Gastrocnemius medialis (tissue), 4 donors: ENCODE measurements around the gene PRDM5. TPM values are rescaled to one million over a fixed set of nuclear protein-coding genes. Genes with fewer than 3 reads are reported as not detected.

Source experiments
- ATAC-seq, 2 donors: fragments of 150-250 bp; one replicate each; pipeline ENCODE4 v1.9.1; 2016
- DNase-seq, 2 donors: peaks; one replicate each; pipeline ENCODE4 v3.0.0-alpha.2; 2019
- H3K27ac ChIP-seq, 4 donors: fragments of 200-600 bp; sonication (generic); 1 replicate in 1 of 4; 2 replicates in 3 of 4; pipeline ENCODE4 v1.5.1; 2016 to 2018; ENCODE audit warnings: mild to moderate bottlenecking in 2 of 4, moderate library complexity in 1 of 4
- H3K27me3 ChIP-seq, 3 donors: fragments of 200-600 bp; sonication (generic) in 2 of 3; 1 replicate in 1 of 3; 2 replicates in 2 of 3; pipeline versions ENCODE4 v1.5.1 to v1.6.0; 2016 to 2019; ENCODE audit warnings: mild to moderate bottlenecking in 1 of 3, moderate library complexity in 1 of 3
- H3K36me3 ChIP-seq, 2 donors: fragments of 200-600 bp; sonication (generic) in 1 of 2; one replicate each; pipeline ENCODE4 v1.5.1; 2017 to 2018
- H3K4me1 ChIP-seq, 2 donors: fragments of 200-600 bp; sonication (generic) in 1 of 2; one replicate each; pipeline ENCODE4 v1.5.1; 2016 to 2017; ENCODE audit warnings: mild to moderate bottlenecking in 2 of 2
- H3K4me3 ChIP-seq, 4 donors: fragments of 200-600 bp; sonication (generic) in 3 of 4; 1 replicate in 1 of 4; 2 replicates in 3 of 4; pipeline ENCODE4 v1.5.1; 2016 to 2019; ENCODE audit warnings: mild to moderate bottlenecking in 2 of 4
- H3K9me3 ChIP-seq, 3 donors: fragments of 200-600 bp; sonication (generic) in 2 of 3; 1 replicate in 1 of 3; 2 replicates in 2 of 3; pipeline ENCODE4 v1.5.1; 2016 to 2019
- POLR2A ChIP-seq, 2 donors: fragments of 450-650 bp; IDR thresholded peaks; one replicate each; pipeline ENCODE4 v1.6.1; 2017; ENCODE audit warnings: antibody characterized with exemption in 2 of 2, mild to moderate bottlenecking in 2 of 2, moderate library complexity in 2 of 2
- in situ Hi-C, 4 donors: fragments of 200-750 bp; cut with MboI; loops; one replicate each; pipeline versions ENCODE4 v1.15.0 to v1.8.0; 2017; ENCODE audit warnings: low sequenced_read_pairs in 4 of 4
- intact Hi-C: fragments of 100-400 bp; cut with DNase I; formaldehyde crosslinking; loops from one replicate; pipeline ENCODE4 v1.15.1; 2023; ENCODE audit warnings: low total_unique reads
- total RNA-seq, 4 donors: library from RNA; depleted of rRNA; stranded (reverse); fragments of >200 nt; gene quantifications; one replicate each; pipeline versions ENCODE4 v1.1.0 to v1.2.3, GENCODE V29; 2016
- TF ChIP-seq, protein P1 (sequence below), 5 experiments: fragments of 450-650 bp in 3 of 5; fragments of 200-600 bp in 2 of 5; sonication (generic) in 2 of 5; IDR thresholded peaks in 4 of 5; conservative IDR thresholded peaks in 1 of 5; 1 replicate in 4 of 5; 2 replicates in 1 of 5; pipeline ENCODE4 v1.5.1; 2016 to 2019; ENCODE audit warnings: antibody characterized with exemption in 5 of 5, mild to moderate bottlenecking in 3 of 5, moderate library complexity in 3 of 5

Gene PRDM5
- total RNA-seq, 4 donors from 2014 or later = 1.3 to 2.3 (median 1.6) TPM

DNA sequence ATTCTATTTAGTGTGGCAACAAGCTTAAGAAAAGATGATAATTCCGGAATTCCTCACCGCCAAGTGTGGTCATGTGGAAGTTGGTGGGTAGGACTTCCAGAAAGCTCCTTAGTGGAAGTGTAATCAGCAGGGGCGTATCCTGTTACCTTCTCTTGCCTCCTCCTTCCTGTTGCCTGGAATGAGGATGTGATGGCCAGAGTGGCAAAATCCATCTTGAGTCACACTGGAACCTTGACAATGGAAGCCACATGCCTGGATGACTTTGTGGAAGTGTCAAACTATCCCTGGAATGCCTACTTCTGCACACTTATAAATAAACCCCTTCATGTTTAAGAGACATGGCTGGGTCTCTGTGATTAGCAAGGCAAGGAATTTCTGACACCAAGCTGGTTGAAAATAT is 191.0 kb downstream of the PRDM5 start:
- Histone ChIP-seq H3K27ac (no peak overlapping the region), H3K36me3 (no peaks in the 10 kb centered on the region), H3K4me1 (no peaks in the 10 kb centered on the region), H3K27me3 (no peaks in the 10 kb centered on the region), H3K4me3 (no peak overlapping the region), H3K9me3 (no peaks in the 10 kb centered on the region)
- TF ChIP-seq POLR2A (IDR thresholded peaks at IDR 0.05) = no peak
- TF ChIP-seq, protein P1, sequence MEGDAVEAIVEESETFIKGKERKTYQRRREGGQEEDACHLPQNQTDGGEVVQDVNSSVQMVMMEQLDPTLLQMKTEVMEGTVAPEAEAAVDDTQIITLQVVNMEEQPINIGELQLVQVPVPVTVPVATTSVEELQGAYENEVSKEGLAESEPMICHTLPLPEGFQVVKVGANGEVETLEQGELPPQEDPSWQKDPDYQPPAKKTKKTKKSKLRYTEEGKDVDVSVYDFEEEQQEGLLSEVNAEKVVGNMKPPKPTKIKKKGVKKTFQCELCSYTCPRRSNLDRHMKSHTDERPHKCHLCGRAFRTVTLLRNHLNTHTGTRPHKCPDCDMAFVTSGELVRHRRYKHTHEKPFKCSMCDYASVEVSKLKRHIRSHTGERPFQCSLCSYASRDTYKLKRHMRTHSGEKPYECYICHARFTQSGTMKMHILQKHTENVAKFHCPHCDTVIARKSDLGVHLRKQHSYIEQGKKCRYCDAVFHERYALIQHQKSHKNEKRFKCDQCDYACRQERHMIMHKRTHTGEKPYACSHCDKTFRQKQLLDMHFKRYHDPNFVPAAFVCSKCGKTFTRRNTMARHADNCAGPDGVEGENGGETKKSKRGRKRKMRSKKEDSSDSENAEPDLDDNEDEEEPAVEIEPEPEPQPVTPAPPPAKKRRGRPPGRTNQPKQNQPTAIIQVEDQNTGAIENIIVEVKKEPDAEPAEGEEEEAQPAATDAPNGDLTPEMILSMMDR (IDR thresholded peaks at IDR 0.05 in 4 of 5, conservative IDR thresholded peaks at IDR 0.05 in 1 of 5) = no peak
- ATAC-seq = no peak
- intact Hi-C loops = no loop called here
- no peak for DNase-seq
- in situ Hi-C loops = no loop called here

DNA sequence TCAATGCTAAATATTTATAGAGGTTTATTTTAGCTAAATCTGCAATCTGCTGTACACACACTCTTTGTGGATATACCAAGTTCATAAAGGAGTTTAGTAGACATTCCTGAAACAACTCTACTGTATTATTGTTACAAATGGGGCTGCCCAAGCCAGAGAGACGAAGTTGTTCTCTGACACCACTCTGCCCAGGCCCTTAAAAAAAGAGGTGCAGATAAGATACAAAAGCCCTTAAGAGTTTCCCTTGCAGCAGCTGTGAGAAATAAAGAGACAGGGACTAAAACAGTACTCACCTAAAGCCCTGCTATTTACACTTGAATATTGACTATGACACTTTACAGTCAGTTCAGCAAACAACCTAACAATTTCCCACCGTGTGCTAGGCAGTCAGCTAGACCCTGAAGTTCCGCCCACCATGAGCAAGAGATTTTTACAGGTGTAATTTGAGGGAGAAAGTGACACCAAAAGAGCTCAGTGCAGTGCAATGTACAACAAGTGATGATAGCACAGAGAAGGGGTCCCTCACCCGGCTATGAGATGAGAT is 191.7 kb downstream of the PRDM5 start:
- Histone ChIP-seq H3K27ac (no peak overlapping the region), H3K4me1 (no peaks in the 10 kb centered on the region), H3K27me3 (no peaks in the 10 kb centered on the region), H3K9me3 (no peaks in the 10 kb centered on the region), H3K4me3 (no peak overlapping the region), H3K36me3 (no peaks in the 10 kb centered on the region)
- in situ Hi-C loops (no loop called here), intact Hi-C loops (no loop called here)
- DNase-seq (no peak), ATAC-seq (no peak)
- TF ChIP-seq, protein P1 (IDR thresholded peaks at IDR 0.05 in 4 of 5, conservative IDR thresholded peaks at IDR 0.05 in 1 of 5) = no peak
- TF ChIP-seq POLR2A (IDR thresholded peaks at IDR 0.05) = no peak

GRCh38 chr4:120728892-120729675 is 193.4 kb downstream of the PRDM5 start:
- Histone ChIP-seq H3K36me3 (no peaks in the 10 kb centered on the region), H3K4me1 (no peaks in the 10 kb centered on the region), H3K9me3 (no peaks in the 10 kb centered on the region), H3K27me3 (no peaks in the 10 kb centered on the region), H3K4me3 (no peak overlapping the region), H3K27ac (no peak overlapping the region)
- in situ Hi-C loops = no loop called here
- ATAC-seq = no peak
- intact Hi-C loops = no loop called here
- TF ChIP-seq, protein P1 (IDR thresholded peaks at IDR 0.05 in 4 of 5, conservative IDR thresholded peaks at IDR 0.05 in 1 of 5) = no peak
- no peak for TF ChIP-seq POLR2A (IDR thresholded peaks at IDR 0.05)
- no peak for DNase-seq

- Histone ChIP-seq H3K9me3 (no peaks in the 10 kb centered on the region), H3K27me3 (no peaks in the 10 kb centered on the region), H3K27ac (no peak overlapping the region), H3K4me3 (no peak overlapping the region), H3K36me3 (no peaks in the 10 kb centered on the region), H3K4me1 (no peaks in the 10 kb centered on the region)
- ATAC-seq (no peak), DNase-seq (no peak)
- in situ Hi-C loops = no loop called here
- intact Hi-C loops = no loop called here
- no peak for TF ChIP-seq POLR2A (IDR thresholded peaks at IDR 0.05)
- TF ChIP-seq, protein P1 (IDR thresholded peaks at IDR 0.05 in 4 of 5, conservative IDR thresholded peaks at IDR 0.05 in 1 of 5) = no peak
Observed at GRCh38 chr4:120725639-120726580, 196.6 kb downstream of the PRDM5 start.
